B cell (primary cell): ENCODE measurements around the gene LRIG1. TPM values are rescaled to one million over a fixed set of nuclear protein-coding genes. Genes with fewer than 3 reads are reported as not detected.

ENCODE experiments used
- ATAC-seq: fragments of 200-7000 bp; cut with Tn5 transposase; one replicate; pipeline ENCODE4 v1.10.0; 2021; ENCODE audit warnings: low read depth, mild to moderate bottlenecking, moderate number of reproducible peaks, moderate library complexity
- CTCF ChIA-PET: fragments of 350-600 bp; sonication (Branson Sonifier 250); formaldehyde crosslinking; loops from one replicate; lab custom pipeline; 2021; ENCODE audit warnings: antibody characterized with exemption, inconsistent platforms; lab: Charles Lee
- POLR2A ChIA-PET: fragments of 350-600 bp; sonication (Branson Sonifier 250); formaldehyde crosslinking; loops from one replicate; lab custom pipeline; 2021; ENCODE audit warnings: antibody characterized with exemption; lab: Charles Lee
- DNase-seq: peaks from one replicate; pipeline ENCODE4 v3.0.0; 2013
- H2AFZ ChIP-seq: 2 replicates; pipeline ENCODE4 v1.6.1; 2012; ENCODE audit warnings: mild to moderate bottlenecking, low read depth, low read length; ENCODE audit not compliant: insufficient read depth, poor library complexity, severe bottlenecking
- H3K27ac ChIP-seq, 2 donors: 1 replicate in 1 of 2; 2 replicates in 1 of 2; pipeline ENCODE4 v1.5.1; 2012 to 2013; ENCODE audit warnings: low read length in 2 of 2, mild to moderate bottlenecking in 2 of 2, moderate library complexity in 1 of 2
- H3K27me3 ChIP-seq, 4 experiments: fragments of 200-600 bp in 1 of 4; sonication (generic) in 1 of 4; replicated peaks in 1 of 4; 1 replicate in 2 of 4; 2 replicates in 2 of 4; pipeline versions ENCODE4 v1.6.1 to v1.7.0; 2013 to 2016; ENCODE audit warnings: low read length in 3 of 4, mild to moderate bottlenecking in 2 of 4, mixed read lengths in 1 of 4, moderate library complexity in 1 of 4; ENCODE audit not compliant: insufficient read depth in 4 of 4, control insufficient read depth in 3 of 4; ENCODE audit errors: control extremely low read depth in 1 of 4
- H3K36me3 ChIP-seq, 2 experiments: replicated peaks in 1 of 2; 1 replicate in 1 of 2; 2 replicates in 1 of 2; pipeline versions ENCODE4 v1.6.1 to v1.7.1; 2013; ENCODE audit warnings: low read length in 1 of 2; ENCODE audit not compliant: insufficient read depth in 2 of 2, control insufficient read depth in 1 of 2; ENCODE audit errors: control extremely low read depth in 1 of 2, extremely low read depth in 1 of 2
- H3K4me1 ChIP-seq, 2 donors: fragments of 200-600 bp in 1 of 2; sonication (generic) in 1 of 2; 1 replicate in 1 of 2; 2 replicates in 1 of 2; pipeline versions ENCODE4 v1.5.1 to v1.6.1; 2013 to 2017; ENCODE audit warnings: low read length in 2 of 2; ENCODE audit not compliant: control insufficient read depth in 2 of 2, insufficient read depth in 2 of 2
- H3K4me2 ChIP-seq: replicated peaks from 2 replicates; pipeline ENCODE3; 2012; ENCODE audit warnings: mild to moderate bottlenecking, low read depth, low read length; ENCODE audit not compliant: poor library complexity, severe bottlenecking
- H3K4me3 ChIP-seq, 5 experiments: fragments of 200-600 bp in 1 of 5; sonication (generic) in 1 of 5; 1 replicate in 3 of 5; 2 replicates in 2 of 5; pipeline versions ENCODE4 v1.5.1 to v1.7.0; 2011 to 2016; ENCODE audit warnings: low read length in 4 of 5, mild to moderate bottlenecking in 4 of 5, low read depth in 2 of 5, control low read depth in 1 of 5, moderate library complexity in 1 of 5; ENCODE audit not compliant: insufficient read depth in 1 of 5; ENCODE audit errors: control extremely low read depth in 1 of 5, extremely low read depth in 1 of 5
- H3K79me2 ChIP-seq: fragments of 200-600 bp; sonication (generic); one replicate; pipeline ENCODE4 v1.6.0; 2016; ENCODE audit warnings: low read length; ENCODE audit not compliant: control insufficient read depth, insufficient read depth
- H3K9ac ChIP-seq: fragments of 200-600 bp; sonication (generic); 2 replicates; pipeline ENCODE4 v1.6.1; 2017; ENCODE audit warnings: mild to moderate bottlenecking, low read length, moderate library complexity
- H3K9me3 ChIP-seq, 3 donors: one replicate each; pipeline versions ENCODE4 v1.6.1 to v1.7.1; 2013; ENCODE audit warnings: low read length in 2 of 3; ENCODE audit not compliant: control insufficient read depth in 2 of 3, insufficient read depth in 1 of 3; ENCODE audit errors: control extremely low read depth in 1 of 3
- H4K20me1 ChIP-seq: 2 replicates; pipeline ENCODE4 v1.6.0; 2012; ENCODE audit warnings: mild to moderate bottlenecking, low read length; ENCODE audit not compliant: insufficient read depth, control insufficient read depth, poor library complexity, severe bottlenecking
- H3K27ac Mint-ChIP-seq: one replicate; pipeline ENCODE4 v1.8.0; 2021; ENCODE audit warnings: mixed read lengths
- H3K27me3 Mint-ChIP-seq: one replicate; pipeline ENCODE4 v1.8.0; 2021; ENCODE audit warnings: mixed read lengths
- H3K4me1 Mint-ChIP-seq: one replicate; pipeline ENCODE4 v1.8.0; 2021; ENCODE audit warnings: mixed read lengths
- H3K4me3 Mint-ChIP-seq: one replicate; pipeline ENCODE4 v1.8.0; 2021; ENCODE audit warnings: mixed read lengths
- H3K9me3 Mint-ChIP-seq: one replicate; pipeline ENCODE4 v1.8.0; 2022; ENCODE audit warnings: mixed read lengths; ENCODE audit not compliant: insufficient read depth
- EZH2 ChIP-seq: IDR thresholded peaks from 2 replicates; pipeline ENCODE4 v1.6.1; 2012; ENCODE audit warnings: borderline replicate concordance, low read depth, mild to moderate bottlenecking, moderate library complexity, low read length; ENCODE audit not compliant: insufficient read depth, poor library complexity, severe bottlenecking
- WGBS: methylation state at CpG from one replicate; pipeline ENCODE4 v1.1.5; 2013; ENCODE audit warnings: missing lambda C conversion rate; ENCODE audit not compliant: insufficient coverage; 5-methylcytosine and 5-hydroxymethylcytosine counted together
- intact Hi-C: fragments of 100-400 bp; cut with micrococcal nuclease; formaldehyde crosslinking; loops from one replicate; pipeline ENCODE4 v1.10.0; 2022
- polyA plus RNA-seq: library from polyadenylated mRNA; depleted of rRNA; stranded (reverse); fragments of >200 nt; gene quantifications from 2 replicates; pipeline ENCODE4 v1.2.3, GENCODE V29; 2012
- total RNA-seq, 2 donors: library from RNA; stranded (reverse); fragments of 120-200 nt in 1 of 2; gene quantifications; 1 replicate in 1 of 2; 2 replicates in 1 of 2; pipeline versions ENCODE4 v1.2.3 to v1.2.4, GENCODE V29; 2013 to 2022
- TF ChIP-seq, protein P1 (sequence below): fragments of 200-600 bp; IDR thresholded peaks from one replicate; pipeline ENCODE4 v1.8.0; 2022; ENCODE audit warnings: antibody characterized with exemption, mild to moderate bottlenecking

LRIG1 gene
- total and polyA plus RNA-seq, 2 donors (not counting 1 experiment from before 2014, with no cell fraction given), result 9.2 to 12.4 TPM

DNA sequence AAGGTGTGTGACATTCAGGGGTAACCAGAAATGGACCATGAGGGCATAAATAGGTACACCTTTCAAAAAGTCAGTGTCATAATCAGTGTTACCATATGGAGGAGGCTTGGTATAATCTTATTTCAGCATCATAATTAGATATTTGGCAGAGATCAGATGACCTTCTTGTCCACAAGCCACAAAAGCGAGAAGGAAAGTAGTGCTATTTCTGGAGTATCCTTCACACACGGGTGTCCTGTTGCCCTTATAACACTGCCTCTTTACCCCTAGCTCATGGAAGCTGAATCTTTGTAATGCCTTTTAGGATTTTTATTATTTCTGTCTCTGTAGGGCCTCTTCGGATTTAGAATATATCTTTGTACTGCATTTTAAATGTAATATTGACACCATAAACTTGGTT, 132.8 kb downstream of the LRIG1 start:
- ChIA-PET CTCF (interaction anchor here (1.3 kb wide), 1 partner anchor 9 kb away, joined by 3 read pairs; no protein-coding TSS in a partner anchor), POLR2A (interaction anchor here (0.7 kb wide), 1 partner anchor 41 kb away, joined by 3 read pairs; no protein-coding TSS in a partner anchor)
- no CpG with 5 or more reads among the region's 3 CpGs for WGBS

DNA sequence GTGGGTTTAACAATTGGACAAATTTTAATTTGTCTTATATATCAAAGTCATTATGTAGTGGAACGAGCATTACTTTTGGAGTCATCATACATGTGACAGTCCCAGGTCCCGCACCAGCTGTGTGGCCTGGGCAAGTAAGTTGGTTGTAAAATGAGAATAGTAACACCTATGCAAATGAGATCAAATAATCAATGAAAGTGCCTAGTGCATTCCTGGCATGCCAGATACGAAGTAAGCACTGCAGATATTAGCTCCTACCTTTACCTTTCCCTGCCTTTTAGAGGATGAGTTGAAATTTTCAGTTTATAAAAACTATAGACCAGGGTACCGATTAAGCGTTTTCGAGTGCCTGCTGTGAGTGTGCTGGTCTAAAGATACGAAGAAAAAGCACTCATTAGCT, 134.1 kb downstream of the LRIG1 start:
- H3K4me1 ChIP-seq, result no peaks in the 10 kb centered on the region
- TF ChIP-seq EZH2, result no peak
- TF ChIP-seq, protein P1, sequence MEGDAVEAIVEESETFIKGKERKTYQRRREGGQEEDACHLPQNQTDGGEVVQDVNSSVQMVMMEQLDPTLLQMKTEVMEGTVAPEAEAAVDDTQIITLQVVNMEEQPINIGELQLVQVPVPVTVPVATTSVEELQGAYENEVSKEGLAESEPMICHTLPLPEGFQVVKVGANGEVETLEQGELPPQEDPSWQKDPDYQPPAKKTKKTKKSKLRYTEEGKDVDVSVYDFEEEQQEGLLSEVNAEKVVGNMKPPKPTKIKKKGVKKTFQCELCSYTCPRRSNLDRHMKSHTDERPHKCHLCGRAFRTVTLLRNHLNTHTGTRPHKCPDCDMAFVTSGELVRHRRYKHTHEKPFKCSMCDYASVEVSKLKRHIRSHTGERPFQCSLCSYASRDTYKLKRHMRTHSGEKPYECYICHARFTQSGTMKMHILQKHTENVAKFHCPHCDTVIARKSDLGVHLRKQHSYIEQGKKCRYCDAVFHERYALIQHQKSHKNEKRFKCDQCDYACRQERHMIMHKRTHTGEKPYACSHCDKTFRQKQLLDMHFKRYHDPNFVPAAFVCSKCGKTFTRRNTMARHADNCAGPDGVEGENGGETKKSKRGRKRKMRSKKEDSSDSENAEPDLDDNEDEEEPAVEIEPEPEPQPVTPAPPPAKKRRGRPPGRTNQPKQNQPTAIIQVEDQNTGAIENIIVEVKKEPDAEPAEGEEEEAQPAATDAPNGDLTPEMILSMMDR, result no peak

More for the DNA sequence above, 132.8 kb downstream of the LRIG1 start:
- H3K4me3 ChIP-seq, result no peak overlapping the region
- Mint-ChIP-seq H3K4me1 (no peaks in the 10 kb centered on the region), H3K9me3 (no peaks in the 10 kb centered on the region), H3K27ac (no peak overlapping the region), H3K4me3 (no peak overlapping the region), H3K27me3 (no peaks in the 10 kb centered on the region)
- intact Hi-C loops, result no loop called here
- H3K9ac ChIP-seq, result no peak overlapping the region
- no peaks in the 10 kb centered on the region for H3K79me2 ChIP-seq
- ATAC-seq (no peak), DNase-seq (no peak)
- no peaks in the 10 kb centered on the region for H4K20me1 ChIP-seq
- no peaks in the 10 kb centered on the region for H3K4me1 ChIP-seq
- H3K27me3 ChIP-seq, result no peaks in the 10 kb centered on the region
- no peak overlapping the region for H3K27ac ChIP-seq
- H3K9me3 ChIP-seq, result no peaks in the 10 kb centered on the region
- no peak overlapping the region for H2AFZ ChIP-seq
- TF ChIP-seq EZH2, result no peak
- TF ChIP-seq, protein P1, result no peak
- peaks cover 5 to 6% of the 10 kb centered on the region in 2 experiments for H3K36me3 ChIP-seq
- no peak overlapping the region for H3K4me2 ChIP-seq

More for the DNA sequence above, 134.1 kb downstream of the LRIG1 start:
- ATAC-seq, result no peak
- Histone ChIP-seq H3K36me3 (peaks cover 5 to 6% of the 10 kb centered on the region in 2 experiments), H3K79me2 (no peaks in the 10 kb centered on the region), H3K9me3 (no peaks in the 10 kb centered on the region), H3K9ac (no peak overlapping the region), H2AFZ (no peak overlapping the region), H3K27me3 (no peaks in the 10 kb centered on the region), H3K4me2 (no peak overlapping the region), H4K20me1 (no peaks in the 10 kb centered on the region), H3K27ac (no peak overlapping the region), H3K4me3 (no peak overlapping the region)
- 100% methylated on average over 1 of the region's 7 CpGs for WGBS
- H3K27ac Mint-ChIP-seq, result no peak overlapping the region
- H3K9me3 Mint-ChIP-seq, result no peaks in the 10 kb centered on the region
- no peaks in the 10 kb centered on the region for H3K4me1 Mint-ChIP-seq
- DNase-seq, result no peak
- ChIA-PET POLR2A (no interaction called here), CTCF (interaction anchor here (0.5 kb wide), 1 partner anchor 47 kb away, joined by 4 read pairs; no protein-coding TSS in a partner anchor)
- intact Hi-C loops, result no loop called here
- H3K4me3 Mint-ChIP-seq, result no peak overlapping the region
- H3K27me3 Mint-ChIP-seq, result no peaks in the 10 kb centered on the region
